HuH-7 (cell line): ENCODE data around the gene ANKFY1.
A peak's percentile ranks its signal among the peaks of the same experiment; 100 is the strongest.
"Not testable (repeated sequence)": the region's sequence is repeated elsewhere in the genome, so short reads cannot be mapped to it uniquely, and the experiment has no call there.

Experiments
- DNase-seq: peaks from one replicate; pipeline ENCODE4 v3.0.0; 2011; ENCODE audit warnings: low spot score

The ANKFY1 gene

DNA sequence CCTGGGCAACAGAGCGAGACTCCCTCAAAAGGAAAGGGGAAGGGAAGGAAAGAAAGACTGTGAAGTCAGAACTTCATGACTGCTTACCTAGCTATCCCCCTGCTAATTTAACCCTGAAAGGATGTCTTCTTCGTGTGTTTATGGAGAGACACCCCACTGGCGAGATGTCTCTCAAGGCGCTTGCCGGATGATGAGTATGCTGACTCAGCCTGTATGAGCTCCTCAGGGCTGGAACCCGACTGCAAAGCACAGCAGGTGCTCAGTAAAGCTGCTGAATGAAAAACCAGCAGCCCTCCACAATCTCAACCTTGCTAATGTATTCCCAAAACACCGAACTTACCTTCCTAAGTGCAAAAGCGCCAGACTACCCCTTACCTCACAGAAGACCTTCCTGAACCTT lies 2.3 kb downstream of the ANKFY1 start:
- DNase-seq = no peak

DNA sequence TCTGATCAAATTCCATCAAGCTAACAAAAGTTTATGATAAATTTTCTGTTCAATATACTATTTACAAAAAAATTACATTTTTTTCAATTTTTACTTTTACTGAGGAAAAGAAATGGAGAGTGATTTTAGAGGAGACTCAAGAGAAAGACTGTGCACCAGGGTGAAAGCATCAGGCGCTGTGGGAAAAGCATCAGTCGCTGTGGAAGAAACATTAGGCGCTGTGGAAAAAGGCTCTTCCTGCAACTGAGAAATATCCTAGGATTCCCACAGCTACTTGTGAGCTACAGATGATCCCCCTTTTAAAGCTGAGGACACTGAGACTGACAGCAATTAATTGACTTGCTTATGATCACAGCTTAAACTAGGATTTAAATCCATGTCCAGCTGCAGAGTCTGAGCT lies 4.9 kb downstream of the ANKFY1 start:
- no peak for DNase-seq

DNA sequence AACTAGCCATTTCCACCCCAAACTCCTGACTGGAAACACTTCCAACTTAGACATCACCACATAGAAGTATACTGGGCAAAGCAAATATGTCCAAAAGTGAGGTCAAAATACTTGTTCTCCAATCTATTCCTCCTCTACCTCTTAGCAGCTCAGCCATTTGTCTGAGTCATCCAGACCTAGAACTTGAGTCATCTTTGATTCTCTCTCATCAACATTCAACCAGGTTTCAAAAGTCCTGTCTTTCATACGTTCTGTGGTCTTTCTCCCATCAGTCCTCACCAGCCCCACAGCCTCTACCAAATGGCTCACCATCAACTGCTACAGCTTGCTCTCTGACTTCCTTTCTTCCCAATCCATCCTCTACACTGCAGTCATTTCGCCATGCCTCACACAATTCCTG lies 6.8 kb downstream of the ANKFY1 start:
- no peak for DNase-seq

DNA sequence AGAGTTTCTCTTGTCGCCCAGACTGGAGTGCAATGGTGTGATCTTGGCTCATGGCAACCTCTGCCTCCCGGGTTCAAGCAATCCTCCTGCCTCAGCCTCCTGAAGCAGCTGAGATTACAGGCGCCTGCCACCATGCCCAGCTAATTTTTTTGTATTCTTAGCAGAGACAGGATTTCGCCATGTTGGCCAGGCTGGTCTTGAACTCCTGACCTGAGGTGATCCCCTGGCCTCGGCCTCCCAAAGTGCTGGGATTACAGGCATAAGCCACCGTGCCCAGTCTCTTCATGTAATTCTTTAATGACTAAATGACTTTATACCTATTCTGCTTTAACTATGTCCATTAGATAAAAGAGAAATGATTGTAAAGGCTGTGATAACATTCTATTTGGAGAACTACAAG lies 8.5 kb downstream of the ANKFY1 start:
- DNase-seq = not testable (repeated sequence)

DNA sequence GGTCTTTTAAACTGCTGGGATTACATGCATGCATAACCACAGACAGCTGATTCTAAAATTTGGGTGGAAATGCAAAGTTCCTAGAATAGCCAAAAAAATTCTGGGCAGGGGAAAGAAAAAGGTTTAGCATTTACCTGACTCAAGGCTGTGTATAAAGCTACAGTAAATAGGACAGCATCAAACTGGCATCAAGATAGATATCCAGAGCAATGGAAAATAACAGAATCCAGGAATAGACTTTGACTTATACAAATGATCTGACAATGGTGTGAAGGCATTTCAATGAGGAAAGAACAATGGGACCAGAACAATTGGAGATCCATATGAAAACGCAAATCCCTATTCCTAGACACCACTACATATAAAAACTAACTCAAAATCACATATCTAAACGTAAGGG lies 12.9 kb downstream of the ANKFY1 start:
- DNase-seq = no peak

DNA sequence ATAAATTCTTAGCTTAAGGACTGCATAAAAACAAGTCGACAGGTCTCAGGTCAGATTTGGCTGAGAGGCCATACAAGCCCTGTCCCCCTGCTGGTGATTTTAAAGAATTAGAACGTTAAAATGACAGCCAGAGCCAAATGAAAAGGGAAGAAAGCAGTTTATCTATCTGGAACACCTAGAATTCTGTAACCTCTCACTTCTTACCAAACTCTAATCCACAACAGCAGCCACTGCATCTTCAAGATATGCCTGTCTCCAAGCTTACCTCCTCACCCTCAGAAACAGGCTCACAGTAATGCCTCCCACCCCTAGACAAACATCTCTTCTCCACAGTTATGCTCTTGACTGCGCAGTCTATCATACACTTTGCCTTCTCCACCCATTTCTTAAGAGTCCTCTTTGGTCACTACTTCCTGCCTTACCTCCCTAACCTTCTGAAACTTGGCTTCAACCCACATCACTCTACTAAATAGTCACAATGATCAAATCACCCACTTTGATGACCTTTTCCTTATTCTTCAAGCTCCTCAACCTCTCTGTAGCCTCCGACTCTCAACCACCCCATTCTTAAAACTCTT lies 14.2 kb downstream of the ANKFY1 start:
- DNase-seq = peak; percentile 31

DNA sequence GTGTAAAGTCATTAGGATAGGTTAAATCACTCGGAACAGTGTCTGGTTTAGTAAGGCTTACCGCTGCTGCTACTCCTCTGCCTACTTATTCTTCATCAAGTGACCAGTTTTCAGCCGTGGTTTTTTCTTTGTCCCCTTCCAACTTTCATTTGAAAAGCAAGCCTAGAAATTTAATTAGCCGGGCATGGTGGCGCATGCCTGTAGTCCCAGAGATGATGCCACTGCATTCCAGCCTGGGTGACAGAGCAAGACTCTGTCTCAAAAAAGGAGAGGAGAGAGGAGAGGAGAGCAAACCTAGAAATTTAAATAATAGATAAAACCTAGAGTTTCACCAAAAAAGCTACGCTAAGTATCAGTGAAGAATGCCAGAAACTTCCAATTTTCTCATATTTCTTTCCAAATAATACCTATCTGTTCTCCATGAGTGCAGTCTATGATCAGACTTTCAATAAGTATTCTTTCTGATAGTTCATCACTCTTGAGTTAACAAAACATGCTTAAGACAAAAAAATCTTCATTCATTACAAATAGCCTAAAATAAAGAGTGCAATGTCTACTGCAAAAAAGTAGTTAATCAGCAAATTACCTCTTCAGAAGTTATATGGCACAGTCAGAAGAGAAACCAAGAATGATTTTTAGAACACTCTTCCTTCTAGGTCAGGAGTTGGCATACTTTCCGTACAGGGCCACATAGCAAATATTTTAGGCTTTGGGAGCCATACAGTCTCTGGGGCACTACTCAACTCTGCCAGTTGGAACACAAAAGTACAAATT lies 15.1 kb downstream of the ANKFY1 start:
- no peak for DNase-seq

DNA sequence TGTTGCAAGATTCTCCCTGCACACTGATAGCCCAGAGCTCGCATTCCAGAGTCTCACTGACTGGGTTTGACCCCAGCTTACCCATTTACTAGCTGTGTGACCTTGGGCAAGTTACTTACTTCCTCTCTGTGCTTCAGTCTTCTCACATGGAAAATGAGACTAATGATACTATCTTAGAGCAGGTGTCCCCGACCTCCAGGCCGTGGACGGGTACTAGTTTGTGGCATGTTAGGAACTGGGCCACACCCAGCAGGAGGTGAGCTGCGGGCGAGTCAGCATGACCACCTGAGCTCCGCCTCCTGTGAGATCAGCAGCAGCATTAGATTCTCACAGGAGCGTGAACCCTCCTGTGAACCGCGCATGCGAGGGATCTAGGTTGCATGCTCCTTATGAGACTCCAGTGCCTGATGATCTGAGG lies 15.8 kb downstream of the ANKFY1 start:
- DNase-seq = peak; percentile 45

DNA sequence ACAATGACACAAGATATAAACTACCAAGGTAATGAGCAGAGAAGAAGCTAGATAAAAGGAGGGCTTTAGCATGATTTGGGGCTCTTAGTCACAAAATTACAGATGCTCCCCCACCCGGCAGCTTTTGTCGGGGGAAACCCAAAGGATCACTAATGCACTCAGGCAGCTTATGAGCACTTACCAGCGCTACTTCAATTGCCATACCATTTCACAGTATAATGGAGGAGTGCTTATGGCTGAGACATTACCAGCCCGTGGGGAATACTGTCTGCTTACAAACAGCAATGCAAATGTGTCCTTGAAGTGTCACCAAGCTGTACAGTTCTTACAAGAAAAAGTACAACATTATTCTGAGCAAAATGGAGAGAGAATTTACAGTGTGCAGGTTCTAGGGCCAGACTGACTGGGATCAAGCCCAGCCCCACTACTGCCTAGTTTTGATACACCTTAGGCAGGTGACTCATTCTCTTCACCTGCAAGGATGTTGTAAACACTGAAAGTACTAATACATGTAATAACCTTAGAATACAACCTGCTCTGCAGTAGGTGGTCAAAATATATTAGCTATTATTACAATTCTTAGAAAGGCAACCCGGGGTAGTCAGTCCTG lies 16.3 kb downstream of the ANKFY1 start:
- no peak for DNase-seq

DNA sequence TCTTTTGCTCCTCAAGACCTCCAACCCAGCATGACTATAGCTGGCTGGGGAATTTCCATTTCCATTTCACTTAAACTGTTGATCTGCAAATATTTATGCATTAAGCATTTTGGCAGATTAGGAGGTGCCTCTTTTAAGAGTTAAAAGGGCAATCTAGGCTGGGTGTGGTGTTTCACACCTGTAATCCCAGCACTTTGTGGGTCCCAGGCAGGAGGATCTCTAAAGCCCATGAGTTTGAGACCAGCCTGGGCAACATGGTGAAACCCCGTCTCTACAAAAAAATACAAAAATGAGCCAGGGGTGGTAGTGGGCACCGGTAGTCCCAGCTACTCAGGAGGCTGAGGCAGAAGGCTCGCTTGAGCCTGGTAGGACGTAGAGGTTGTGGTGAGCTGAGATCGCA lies 17.1 kb downstream of the ANKFY1 start:
- DNase-seq = no peak

DNA sequence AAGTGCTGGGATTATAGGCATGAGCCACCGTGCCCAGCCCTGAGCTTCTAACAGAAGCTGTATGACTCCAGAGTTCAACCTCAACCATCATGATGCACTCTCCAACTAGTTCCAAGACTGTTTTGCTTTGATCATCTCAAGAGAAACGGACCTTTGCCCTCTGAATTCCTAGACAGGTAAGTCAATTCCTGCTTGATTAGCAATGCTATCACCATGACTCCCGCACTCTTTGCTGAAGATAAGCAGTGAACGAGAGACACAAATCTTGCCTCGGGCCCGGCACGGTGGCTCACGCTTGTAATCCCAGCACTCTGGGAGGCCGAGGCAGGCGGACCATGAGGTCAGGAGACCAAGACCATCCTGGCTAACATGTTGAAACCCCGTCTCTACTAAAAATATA lies 22.2 kb downstream of the ANKFY1 start:
- DNase-seq = no peak

DNA sequence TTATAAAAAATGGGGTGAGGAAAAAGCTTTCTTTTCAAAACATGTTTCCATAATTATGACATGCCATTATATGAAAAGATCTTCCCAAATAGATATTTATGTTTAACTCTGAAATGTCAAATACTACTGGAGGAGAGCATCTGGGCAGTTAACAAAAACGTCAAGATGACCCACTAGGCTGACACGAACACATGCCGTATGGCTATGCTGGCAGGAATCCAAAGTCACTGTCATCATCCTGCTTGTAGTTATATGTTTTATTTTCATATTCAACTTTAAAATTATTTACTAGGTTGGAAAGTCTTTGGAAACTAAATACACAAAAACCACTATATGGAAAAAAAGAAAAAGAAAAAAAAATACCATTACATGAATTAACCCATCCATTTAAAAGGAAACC lies 27.3 kb downstream of the ANKFY1 start:
- DNase-seq = no peak

DNA sequence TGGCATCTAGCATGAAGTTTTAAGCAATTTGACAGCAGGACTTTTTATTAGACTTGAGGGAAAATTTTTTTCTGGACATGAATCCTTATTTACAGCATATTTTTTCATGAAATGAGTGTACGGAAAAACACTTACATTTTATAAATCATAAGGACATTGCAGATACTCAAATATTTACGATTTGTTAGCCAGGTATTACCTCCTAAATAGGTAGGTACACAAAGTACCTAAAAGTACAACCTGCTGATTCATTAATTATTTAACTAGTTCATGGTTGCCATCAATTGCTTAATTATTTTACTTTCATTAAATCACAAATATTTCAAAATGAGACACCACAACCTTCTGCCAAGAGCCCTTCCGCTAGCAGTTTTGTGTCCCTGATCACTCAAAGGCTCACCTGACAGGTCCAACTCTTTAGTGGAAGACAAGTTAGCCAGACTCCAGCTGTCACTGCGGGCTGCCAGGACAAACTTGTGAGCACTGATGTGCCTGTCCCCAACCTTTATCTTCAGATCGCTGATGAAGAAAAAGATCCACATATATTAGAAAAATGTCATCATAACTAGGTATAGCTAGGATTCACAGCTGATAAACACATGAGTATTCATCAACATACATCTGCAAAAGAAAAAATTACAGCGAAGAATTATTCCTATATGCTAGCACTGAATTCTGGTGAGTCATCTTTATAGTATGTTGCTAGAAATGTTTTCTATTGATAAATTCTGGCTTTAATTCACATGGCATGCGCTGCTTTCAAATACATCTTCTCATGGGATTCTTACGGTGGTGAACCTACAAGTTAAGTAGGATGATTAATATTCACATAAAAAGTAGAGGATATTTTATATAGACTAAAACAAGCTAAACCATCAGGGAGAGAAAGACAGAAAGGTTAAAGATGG lies 28.2 kb downstream of the ANKFY1 start:
- DNase-seq = no peak

DNA sequence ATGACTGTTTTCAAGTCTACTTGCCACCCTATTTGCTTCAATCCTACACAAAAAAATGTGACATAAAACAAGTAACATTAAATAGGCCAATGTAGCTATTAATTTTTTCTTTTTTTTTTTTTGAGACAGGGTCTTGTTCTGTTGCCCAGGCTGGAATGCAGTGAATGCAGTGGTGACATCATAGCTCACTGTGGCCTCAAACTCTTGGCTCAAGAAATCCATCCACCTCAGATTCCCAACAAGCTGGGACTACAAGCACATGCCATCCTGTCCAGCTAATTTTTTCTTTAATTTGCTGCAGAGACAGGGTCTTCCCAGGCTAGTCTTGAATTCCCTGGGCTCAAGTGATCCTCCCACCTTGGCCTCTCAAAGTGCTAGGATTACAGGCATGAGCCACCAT lies 29.4 kb downstream of the ANKFY1 start:
- DNase-seq = no peak

DNA sequence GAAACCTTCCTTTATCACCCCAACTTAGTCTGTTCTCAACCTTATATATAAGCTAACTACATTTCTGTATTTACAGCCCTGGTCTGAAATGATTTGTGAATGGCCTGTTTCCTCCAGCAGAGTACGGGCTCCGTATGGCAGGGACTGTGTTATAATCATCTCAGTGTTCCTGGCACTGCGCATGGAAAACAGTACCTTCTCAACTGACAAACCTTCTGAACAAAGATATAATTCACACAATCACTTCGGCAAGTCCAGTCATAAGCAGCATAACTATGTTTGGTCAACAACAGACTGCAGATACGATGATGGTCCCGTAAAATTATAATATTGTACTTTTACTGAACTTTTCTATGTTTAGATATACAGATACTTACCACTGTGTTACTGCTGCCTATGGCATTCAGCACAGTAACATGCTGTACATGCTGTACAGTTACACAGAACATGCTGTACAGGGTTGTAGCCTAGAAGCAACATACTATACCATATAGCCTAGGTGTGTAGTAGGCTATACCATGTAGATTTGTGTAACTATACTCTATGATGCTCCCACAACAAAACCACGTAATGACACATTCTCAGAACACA lies 30.0 kb downstream of the ANKFY1 start:
- DNase-seq = no peak

DNA sequence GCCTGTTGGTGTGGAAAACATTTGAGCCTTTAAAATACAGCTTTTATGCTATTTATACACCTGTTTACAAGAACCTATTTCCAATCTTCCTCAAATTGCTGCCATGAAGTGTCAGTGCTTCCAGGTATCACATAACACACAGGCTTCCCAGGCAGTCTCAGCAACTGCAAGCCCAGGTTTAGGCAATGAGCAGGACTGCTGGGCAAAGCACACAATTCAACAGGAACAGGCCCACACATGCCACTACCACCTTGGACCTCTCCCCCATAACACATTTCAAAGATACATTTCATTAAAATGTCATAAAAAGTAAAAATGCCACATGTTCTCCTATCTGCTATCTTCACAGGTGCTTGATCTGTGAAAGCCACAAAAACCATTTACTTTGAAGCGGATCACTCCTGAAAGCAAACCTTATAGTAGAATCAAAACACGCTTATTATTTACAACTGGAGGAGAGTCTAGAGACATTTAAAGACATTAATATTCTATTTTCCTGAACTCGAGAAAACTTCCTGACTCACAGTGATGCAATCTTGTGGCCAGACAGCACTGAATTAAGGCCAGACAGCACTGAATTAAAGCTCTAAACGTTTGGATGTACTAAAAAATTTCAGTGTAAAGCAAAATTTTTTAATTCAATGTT lies 31.5 kb downstream of the ANKFY1 start:
- DNase-seq = no peak

DNA sequence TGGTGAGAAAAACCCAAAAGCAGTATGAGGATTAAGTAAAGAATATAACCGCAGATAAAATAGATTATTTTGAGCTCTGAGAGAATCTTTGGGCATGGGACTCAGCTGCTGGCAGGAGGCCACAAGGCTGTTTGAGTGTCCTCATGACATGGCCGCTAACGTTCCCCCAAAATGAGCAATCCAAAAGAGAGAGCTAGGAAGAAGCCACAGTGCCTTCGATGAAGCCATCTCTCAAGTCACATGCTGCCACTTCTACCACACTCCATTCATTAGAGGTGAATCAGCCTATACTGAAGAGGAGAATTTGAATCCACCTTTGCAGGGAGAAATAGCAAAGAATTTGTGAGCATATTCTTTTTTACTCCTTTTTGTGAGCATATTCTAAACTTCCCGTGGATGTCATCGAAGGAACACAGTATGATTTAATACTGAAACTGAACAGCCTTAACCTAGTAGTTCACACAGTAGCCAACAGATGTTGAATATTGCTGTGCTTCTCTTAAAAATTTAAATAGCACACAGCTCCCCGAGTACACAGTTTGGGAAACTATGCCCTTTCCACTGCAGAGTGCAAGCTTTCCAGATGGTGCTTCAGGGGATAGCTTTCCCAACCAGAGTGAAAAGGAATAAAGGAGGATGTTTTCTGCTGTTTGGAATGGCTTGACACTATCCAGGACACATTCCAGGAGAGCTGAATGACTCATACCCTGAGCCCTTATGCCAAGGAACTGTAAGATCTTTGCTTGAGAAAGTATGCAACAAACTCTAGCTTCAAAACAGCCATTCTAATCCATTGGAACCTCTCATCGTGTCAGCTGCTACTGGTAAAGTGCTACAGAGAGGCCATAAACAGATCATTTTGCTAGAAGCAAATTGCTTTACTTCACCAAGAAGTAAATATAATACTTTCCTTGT lies 33.9 kb downstream of the ANKFY1 start:
- DNase-seq = no peak

DNA sequence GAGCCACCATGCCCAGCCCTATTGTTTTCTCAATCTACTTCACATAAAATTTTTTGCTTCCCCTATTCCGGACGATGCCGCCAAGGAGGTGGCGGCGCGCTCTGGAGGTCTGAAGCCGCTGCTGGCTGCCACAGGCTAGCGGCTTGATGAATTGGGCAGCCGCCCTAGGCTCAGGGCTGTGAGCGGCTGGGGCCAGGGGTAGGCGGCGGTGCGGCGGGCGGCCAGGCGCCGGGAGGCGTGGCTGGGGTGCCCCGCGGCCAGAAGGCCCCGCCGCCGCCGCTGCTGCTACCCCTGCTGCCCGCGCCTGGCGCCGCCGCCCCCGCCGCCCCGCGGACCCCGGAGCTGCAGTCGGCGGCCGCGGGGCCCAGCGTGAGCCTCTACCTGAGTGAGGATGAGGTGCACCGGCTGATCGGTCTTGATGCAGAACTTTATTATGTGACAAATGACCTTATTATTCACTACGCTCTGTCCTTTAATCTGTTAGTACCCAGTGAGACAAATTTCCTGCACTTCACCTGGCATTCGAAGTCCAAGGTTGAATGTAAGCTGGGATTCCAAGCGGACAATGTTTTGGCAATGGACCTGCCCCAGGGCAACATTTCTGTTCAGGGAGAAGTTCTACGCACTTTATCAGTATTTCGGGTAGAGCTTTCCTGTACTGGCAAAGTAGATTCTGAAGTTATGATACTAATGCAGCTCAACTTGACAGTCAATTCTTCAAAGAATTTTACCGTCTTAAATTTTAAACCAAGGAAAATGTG lies 41.7 kb downstream of the ANKFY1 start:
- DNase-seq = no peak

DNA sequence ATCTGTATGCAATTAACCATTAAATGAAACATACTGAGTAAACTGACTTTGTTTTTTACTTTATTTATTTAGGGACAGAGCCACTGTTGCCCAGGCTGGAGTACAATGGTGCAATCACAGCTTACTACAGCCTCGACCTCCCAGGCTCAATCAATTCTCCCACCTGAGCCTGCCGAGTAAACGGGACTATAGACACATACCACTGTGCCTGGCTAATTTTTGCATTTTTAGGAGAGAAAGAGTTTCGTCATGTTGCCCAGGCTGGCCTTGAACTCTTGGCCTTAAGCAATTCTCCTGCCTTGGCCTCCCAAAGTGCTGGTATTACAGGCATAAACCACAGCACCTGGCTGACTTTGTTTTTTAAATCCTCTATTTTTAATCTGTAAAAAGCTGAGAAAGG lies 42.6 kb downstream of the ANKFY1 start:
- no peak for DNase-seq

DNA sequence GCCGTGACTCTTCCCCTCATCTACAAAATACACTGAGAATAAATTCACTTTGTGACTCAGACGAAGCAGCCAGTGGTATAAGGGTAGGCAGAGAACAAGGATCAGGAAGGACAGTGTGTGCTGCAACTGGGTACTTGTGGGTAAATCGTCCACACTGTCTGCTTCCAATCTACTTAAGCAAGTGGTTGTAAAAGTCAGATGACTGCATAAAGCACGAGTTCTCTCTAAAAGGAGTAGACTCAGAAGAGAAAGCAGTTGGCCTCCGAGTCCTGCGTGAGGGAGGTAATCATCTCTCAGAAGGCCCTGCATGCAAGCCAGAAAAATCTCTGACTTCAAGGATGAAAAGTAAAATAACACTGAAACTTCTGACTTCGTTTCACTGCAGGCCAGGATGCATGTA lies 43.1 kb downstream of the ANKFY1 start:
- DNase-seq = peak; percentile 20
